Measurements from ENCODE around the gene GCAT. TPM values are rescaled to one million over a fixed set of nuclear protein-coding genes. Genes with fewer than 3 reads are reported as not detected.

Gene GCAT
- total and polyA plus RNA-seq, 2 of the 13 experiments (the other 11 are each of a cell fraction or from before 2014, with no cell fraction given): 28.0 to 50.3 TPM

DNA sequence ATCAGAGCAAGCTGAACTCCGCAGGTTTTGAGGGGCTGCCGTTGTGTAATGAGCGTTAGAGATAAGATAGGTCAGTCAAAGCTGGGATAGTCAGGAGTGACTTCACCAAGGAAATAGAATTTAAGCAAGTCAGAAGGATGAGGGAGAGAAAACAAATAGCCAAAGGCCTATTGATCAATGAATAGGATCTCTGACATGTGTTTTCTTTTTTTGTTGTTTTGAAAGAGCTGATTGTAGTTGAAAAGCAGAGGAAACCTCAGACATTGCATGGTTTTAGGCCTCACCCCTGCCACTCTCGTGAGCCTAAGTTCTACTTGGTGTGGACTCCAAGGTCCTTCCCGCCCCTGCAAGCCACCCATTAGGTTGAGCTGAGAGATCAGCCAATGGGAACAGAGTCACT, 44.7 kb downstream of the GCAT start (continued):
- TF ChIP-seq, protein P1, sequence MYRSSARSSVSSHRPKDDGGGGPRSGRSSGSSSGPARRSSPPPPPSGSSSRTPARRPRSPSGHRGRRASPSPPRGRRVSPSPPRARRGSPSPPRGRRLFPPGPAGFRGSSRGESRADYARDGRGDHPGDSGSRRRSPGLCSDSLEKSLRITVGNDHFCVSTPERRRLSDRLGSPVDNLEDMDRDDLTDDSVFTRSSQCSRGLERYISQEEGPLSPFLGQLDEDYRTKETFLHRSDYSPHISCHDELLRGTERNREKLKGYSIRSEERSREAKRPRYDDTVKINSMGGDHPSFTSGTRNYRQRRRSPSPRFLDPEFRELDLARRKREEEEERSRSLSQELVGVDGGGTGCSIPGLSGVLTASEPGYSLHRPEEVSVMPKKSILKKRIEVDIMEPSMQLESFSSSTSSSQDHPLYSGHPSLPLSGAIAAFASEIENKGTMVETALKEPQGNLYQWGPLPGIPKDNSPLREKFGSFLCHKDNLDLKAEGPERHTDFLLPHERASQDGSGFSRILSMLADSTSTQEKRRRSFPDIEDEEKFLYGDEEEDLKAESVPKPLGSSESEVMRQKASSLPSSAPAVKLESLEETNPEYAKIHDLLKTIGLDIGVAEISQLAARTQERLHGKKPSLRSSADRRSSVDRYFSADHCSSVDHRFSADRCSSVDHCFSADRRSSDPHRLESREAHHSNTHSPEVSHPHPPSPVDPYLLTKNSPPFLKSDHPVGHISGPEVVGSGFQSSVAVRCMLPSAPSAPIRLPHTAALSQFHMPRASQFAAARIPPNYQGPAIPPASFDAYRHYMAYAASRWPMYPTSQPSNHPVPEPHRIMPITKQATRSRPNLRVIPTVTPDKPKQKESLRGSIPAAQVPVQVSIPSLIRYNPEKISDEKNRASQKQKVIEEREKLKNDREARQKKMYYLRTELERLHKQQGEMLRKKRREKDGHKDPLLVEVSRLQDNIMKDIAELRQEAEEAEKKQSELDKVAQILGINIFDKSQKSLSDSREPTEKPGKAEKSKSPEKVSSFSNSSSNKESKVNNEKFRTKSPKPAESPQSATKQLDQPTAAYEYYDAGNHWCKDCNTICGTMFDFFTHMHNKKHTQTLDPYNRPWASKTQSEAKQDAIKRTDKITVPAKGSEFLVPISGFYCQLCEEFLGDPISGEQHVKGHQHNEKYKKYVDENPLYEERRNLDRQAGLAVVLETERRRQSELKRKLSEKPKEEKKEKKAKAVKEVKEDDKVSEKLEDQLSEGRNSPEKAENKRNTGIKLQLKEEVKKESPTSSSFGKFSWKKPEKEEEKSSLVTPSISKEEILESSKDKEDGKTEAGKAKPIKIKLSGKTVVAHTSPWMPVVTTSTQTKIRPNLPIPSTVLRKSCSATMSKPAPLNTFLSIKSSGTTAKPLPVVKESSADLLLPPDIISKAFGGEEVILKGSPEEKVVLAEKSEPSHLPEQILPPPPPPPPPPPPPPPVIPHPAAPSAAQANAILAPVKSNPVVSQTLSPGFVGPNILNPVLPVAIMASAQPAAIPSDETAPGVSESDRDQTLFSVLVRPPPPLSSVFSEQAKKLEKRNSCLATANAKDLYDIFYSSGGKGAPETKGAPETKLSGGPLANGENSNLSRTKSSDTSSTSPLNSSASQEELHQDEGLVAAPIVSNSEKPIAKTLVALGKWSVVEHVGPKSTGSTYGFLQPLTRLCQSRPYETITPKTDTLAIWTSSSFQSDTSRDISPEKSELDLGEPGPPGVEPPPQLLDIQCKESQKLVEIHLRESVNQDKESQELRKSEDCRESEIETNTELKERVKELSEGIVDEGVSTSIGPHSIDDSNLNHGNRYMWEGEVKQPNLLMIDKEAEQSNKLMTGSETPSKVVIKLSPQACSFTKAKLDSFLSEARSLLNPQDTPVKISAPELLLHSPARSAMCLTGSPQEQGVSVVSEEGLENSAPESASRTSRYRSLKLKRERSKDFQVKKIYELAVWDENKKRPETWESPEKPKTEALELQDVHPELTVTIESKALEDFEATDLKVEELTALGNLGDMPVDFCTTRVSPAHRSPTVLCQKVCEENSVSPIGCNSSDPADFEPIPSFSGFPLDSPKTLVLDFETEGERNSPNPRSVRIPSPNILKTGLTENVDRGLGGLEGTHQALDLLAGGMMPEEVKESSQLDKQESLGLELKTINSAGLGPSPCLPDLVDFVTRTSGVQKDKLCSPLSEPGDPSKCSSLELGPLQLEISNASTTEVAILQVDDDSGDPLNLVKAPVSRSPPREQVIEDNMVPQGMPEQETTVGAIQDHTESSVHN (CRISPR knock-in tag; IDR thresholded peaks at IDR 0.05): no peak
- TF ChIP-seq BATF2 (CRISPR knock-in tag; IDR thresholded peaks at IDR 0.05) (no peak), ATF3 (CRISPR knock-in tag; IDR thresholded peaks at IDR 0.05) (no peak), ZNF761 (CRISPR knock-in tag; conservative IDR thresholded peaks at IDR 0.05) (no peak), POLR2G (IDR thresholded peaks at IDR 0.05; ENCODE audit: low read depth, low read length) (no peak), FOSL2 (CRISPR knock-in tag; IDR thresholded peaks at IDR 0.05) (no peak), AKNA (CRISPR knock-in tag; IDR thresholded peaks at IDR 0.05; ENCODE audit: borderline replicate concordance) (no peak)
